ENCODE measurements around the gene SLC24A3.

SLC24A3 gene

DNA sequence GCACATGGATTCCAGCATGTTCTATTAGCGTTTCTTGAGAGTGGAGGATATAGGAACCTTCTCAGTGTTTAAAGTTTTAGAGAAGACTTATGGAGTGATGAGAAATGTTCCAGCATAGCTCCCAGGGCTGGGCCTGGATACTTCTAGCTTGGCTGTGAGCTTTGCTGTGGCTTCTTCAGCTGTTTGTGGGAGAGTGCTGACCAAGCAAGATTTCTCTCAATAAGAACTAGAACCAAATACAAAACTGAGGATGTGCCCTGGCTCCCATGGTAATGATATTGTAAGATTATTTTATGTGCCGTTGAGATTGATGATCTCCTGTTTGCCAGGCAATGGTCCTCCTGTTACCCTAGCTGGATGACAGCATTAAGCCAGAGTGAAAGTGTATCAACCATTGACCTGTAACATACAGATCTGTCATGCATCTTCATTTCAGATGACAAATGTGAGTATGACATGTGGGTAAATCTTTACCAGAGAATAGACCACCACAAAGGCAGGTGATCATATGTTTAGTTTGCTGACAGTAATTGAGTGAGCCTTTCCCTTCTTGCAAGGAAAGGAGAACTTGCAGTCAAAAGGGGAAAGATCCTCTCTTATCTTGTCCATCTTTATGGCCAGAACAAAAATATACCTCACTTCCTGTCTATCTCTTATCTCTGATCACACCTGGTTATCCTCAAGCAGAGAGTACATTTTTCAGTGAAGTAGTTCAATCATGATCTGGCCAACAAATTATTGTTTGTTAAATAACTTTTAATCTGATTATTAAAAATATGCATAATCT, 180.1 kb downstream of the SLC24A3 start:
- peaks cover 3% of the 10 kb centered on the region; the same call in 1 of the 2 replicates for H3K9me3 ChIP-seq (ENCODE audit: control insufficient read depth, insufficient read depth, low read length)
- no peaks in the 10 kb centered on the region for H3K36me3 ChIP-seq (ENCODE audit: control insufficient read depth, low read length)
- TF ChIP-seq EZH2phosphoT487 (IDR thresholded peaks at IDR 0.05; ENCODE audit: borderline replicate concordance, low read length), result no peak
- TF ChIP-seq, protein P1, sequence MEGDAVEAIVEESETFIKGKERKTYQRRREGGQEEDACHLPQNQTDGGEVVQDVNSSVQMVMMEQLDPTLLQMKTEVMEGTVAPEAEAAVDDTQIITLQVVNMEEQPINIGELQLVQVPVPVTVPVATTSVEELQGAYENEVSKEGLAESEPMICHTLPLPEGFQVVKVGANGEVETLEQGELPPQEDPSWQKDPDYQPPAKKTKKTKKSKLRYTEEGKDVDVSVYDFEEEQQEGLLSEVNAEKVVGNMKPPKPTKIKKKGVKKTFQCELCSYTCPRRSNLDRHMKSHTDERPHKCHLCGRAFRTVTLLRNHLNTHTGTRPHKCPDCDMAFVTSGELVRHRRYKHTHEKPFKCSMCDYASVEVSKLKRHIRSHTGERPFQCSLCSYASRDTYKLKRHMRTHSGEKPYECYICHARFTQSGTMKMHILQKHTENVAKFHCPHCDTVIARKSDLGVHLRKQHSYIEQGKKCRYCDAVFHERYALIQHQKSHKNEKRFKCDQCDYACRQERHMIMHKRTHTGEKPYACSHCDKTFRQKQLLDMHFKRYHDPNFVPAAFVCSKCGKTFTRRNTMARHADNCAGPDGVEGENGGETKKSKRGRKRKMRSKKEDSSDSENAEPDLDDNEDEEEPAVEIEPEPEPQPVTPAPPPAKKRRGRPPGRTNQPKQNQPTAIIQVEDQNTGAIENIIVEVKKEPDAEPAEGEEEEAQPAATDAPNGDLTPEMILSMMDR (IDR thresholded peaks at IDR 0.05; ENCODE audit: low read depth, low read length, poor library complexity, severe bottlenecking), result no peak
- no peaks in the 10 kb centered on the region for H3K79me2 ChIP-seq (ENCODE audit: control insufficient read depth, low read length)
- H3K4me3 ChIP-seq (ENCODE audit: low read length), result no peak overlapping the region
- no peaks in the 10 kb centered on the region for H3K4me1 ChIP-seq (ENCODE audit: control insufficient read depth, low read length)
- H3K4me2 ChIP-seq (ENCODE audit: low read length), result no peak overlapping the region
- H3F3A ChIP-seq (ENCODE audit: control insufficient read depth, insufficient read depth), result no peaks in the 10 kb centered on the region
- no peaks in the 10 kb centered on the region for H3K27me3 ChIP-seq (ENCODE audit: control insufficient read depth, low read length)
- H3K9me2 ChIP-seq (replicated peaks; ENCODE audit: control insufficient read depth, low read length), result no peaks in the 10 kb centered on the region
- no peak overlapping the region for H3K27ac ChIP-seq (ENCODE audit: low read depth, low read length)
- H4K20me1 ChIP-seq (ENCODE audit: control insufficient read depth, insufficient read depth, low read depth, low read length), result no peaks in the 10 kb centered on the region

DNA sequence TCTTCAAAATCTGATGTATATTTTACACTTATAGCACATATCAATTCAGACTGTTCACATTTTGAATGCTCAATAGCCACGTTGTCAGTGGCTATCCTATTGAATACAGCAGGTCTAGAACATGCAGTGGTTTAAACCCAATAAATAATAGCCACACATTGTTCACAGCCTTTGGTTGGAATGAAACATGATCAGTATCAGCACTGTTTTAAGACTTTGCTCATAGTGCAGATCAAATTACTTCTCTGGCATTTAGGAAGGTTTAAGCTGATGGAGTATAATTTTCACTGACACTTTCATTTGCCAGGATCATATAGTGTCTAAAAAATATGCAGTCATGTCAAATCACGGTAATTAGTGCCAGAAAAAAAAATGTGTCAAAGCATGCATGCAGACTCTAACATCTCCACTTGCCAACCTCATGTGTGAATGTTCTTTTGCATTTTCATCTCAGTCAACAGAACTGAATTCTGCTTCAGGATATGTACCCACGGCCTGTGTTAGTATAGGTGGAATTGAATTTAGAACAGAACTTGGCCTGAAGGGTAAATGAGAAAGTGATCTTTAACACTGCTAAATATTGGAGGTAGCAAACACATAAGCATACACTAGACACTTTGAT, 184.1 kb downstream of the SLC24A3 start:
- no peaks in the 10 kb centered on the region for H3F3A ChIP-seq (ENCODE audit: control insufficient read depth, insufficient read depth)
- no peaks in the 10 kb centered on the region for H3K4me1 ChIP-seq (ENCODE audit: control insufficient read depth, low read length)
- no peak overlapping the region for H3K4me2 ChIP-seq (ENCODE audit: low read length)
- TF ChIP-seq, protein P1 (IDR thresholded peaks at IDR 0.05; ENCODE audit: low read depth, low read length, poor library complexity, severe bottlenecking), result no peak
- TF ChIP-seq EZH2phosphoT487 (IDR thresholded peaks at IDR 0.05; ENCODE audit: borderline replicate concordance, low read length), result no peak
- H3K27ac ChIP-seq (ENCODE audit: low read depth, low read length), result no peak overlapping the region
- H3K4me3 ChIP-seq (ENCODE audit: low read length), result no peak overlapping the region
- H4K20me1 ChIP-seq (ENCODE audit: control insufficient read depth, insufficient read depth, low read depth, low read length), result no peaks in the 10 kb centered on the region
- H3K79me2 ChIP-seq (ENCODE audit: control insufficient read depth, low read length), result no peaks in the 10 kb centered on the region
- H3K36me3 ChIP-seq (ENCODE audit: control insufficient read depth, low read length), result no peaks in the 10 kb centered on the region
- no peaks in the 10 kb centered on the region for H3K9me3 ChIP-seq (ENCODE audit: control insufficient read depth, insufficient read depth, low read length)
- no peaks in the 10 kb centered on the region for H3K9me2 ChIP-seq (replicated peaks; ENCODE audit: control insufficient read depth, low read length)
- no peaks in the 10 kb centered on the region for H3K27me3 ChIP-seq (ENCODE audit: control insufficient read depth, low read length)

DNA sequence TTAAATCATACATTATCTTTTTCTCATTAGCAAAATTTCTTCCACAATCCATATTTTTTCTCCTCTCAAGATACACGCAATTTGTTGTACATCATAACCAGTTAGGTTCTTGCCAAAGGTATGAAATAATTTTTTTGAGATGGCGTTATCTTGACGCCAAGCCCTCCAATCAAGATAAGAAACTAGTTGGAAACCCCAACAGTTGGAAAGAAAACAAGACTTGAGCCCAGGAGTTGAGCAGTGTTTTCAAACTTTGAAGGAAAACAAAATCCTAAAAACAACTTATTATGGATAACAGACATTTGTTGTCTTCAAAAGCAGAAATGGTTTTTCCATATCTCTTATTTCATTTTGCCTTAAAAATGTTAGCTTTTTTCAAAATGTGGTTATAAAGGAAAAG, 184.8 kb downstream of the SLC24A3 start:
- Histone ChIP-seq H3F3A (ENCODE audit: control insufficient read depth, insufficient read depth) (no peaks in the 10 kb centered on the region), H3K27ac (ENCODE audit: low read depth, low read length) (no peak overlapping the region), H3K27me3 (ENCODE audit: control insufficient read depth, low read length) (no peaks in the 10 kb centered on the region), H3K9me3 (ENCODE audit: control insufficient read depth, insufficient read depth, low read length) (no peaks in the 10 kb centered on the region), H3K79me2 (ENCODE audit: control insufficient read depth, low read length) (no peaks in the 10 kb centered on the region), H4K20me1 (ENCODE audit: control insufficient read depth, insufficient read depth, low read depth, low read length) (no peaks in the 10 kb centered on the region), H3K36me3 (ENCODE audit: control insufficient read depth, low read length) (no peaks in the 10 kb centered on the region), H3K4me2 (ENCODE audit: low read length) (no peak overlapping the region), H3K4me1 (ENCODE audit: control insufficient read depth, low read length) (no peaks in the 10 kb centered on the region), H3K4me3 (ENCODE audit: low read length) (no peak overlapping the region), H3K9me2 (replicated peaks; ENCODE audit: control insufficient read depth, low read length) (no peaks in the 10 kb centered on the region)
- TF ChIP-seq, protein P1 (IDR thresholded peaks at IDR 0.05; ENCODE audit: low read depth, low read length, poor library complexity, severe bottlenecking), result no peak
- TF ChIP-seq EZH2phosphoT487 (IDR thresholded peaks at IDR 0.05; ENCODE audit: borderline replicate concordance, low read length), result no peak

Data from DOHH2 (cell line).